ENCODE results near the gene SANBR. TPM values are rescaled to one million over a fixed set of nuclear protein-coding genes. Genes with fewer than 3 reads are reported as not detected.

Gene SANBR
- total and polyA plus RNA-seq, 2 of the 13 experiments (the other 11 are each of a cell fraction or from before 2014, with no cell fraction given), result 9.8 to 20.9 TPM

GRCh38 chr2:61017003-61017555, 48.6 kb upstream of the SANBR start (continued):
- TF ChIP-seq, protein P1, sequence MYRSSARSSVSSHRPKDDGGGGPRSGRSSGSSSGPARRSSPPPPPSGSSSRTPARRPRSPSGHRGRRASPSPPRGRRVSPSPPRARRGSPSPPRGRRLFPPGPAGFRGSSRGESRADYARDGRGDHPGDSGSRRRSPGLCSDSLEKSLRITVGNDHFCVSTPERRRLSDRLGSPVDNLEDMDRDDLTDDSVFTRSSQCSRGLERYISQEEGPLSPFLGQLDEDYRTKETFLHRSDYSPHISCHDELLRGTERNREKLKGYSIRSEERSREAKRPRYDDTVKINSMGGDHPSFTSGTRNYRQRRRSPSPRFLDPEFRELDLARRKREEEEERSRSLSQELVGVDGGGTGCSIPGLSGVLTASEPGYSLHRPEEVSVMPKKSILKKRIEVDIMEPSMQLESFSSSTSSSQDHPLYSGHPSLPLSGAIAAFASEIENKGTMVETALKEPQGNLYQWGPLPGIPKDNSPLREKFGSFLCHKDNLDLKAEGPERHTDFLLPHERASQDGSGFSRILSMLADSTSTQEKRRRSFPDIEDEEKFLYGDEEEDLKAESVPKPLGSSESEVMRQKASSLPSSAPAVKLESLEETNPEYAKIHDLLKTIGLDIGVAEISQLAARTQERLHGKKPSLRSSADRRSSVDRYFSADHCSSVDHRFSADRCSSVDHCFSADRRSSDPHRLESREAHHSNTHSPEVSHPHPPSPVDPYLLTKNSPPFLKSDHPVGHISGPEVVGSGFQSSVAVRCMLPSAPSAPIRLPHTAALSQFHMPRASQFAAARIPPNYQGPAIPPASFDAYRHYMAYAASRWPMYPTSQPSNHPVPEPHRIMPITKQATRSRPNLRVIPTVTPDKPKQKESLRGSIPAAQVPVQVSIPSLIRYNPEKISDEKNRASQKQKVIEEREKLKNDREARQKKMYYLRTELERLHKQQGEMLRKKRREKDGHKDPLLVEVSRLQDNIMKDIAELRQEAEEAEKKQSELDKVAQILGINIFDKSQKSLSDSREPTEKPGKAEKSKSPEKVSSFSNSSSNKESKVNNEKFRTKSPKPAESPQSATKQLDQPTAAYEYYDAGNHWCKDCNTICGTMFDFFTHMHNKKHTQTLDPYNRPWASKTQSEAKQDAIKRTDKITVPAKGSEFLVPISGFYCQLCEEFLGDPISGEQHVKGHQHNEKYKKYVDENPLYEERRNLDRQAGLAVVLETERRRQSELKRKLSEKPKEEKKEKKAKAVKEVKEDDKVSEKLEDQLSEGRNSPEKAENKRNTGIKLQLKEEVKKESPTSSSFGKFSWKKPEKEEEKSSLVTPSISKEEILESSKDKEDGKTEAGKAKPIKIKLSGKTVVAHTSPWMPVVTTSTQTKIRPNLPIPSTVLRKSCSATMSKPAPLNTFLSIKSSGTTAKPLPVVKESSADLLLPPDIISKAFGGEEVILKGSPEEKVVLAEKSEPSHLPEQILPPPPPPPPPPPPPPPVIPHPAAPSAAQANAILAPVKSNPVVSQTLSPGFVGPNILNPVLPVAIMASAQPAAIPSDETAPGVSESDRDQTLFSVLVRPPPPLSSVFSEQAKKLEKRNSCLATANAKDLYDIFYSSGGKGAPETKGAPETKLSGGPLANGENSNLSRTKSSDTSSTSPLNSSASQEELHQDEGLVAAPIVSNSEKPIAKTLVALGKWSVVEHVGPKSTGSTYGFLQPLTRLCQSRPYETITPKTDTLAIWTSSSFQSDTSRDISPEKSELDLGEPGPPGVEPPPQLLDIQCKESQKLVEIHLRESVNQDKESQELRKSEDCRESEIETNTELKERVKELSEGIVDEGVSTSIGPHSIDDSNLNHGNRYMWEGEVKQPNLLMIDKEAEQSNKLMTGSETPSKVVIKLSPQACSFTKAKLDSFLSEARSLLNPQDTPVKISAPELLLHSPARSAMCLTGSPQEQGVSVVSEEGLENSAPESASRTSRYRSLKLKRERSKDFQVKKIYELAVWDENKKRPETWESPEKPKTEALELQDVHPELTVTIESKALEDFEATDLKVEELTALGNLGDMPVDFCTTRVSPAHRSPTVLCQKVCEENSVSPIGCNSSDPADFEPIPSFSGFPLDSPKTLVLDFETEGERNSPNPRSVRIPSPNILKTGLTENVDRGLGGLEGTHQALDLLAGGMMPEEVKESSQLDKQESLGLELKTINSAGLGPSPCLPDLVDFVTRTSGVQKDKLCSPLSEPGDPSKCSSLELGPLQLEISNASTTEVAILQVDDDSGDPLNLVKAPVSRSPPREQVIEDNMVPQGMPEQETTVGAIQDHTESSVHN (CRISPR knock-in tag; IDR thresholded peaks at IDR 0.05), result peak; percentile 95
- TF ChIP-seq ZBTB20 (CRISPR knock-in tag; IDR thresholded peaks at IDR 0.05; ENCODE audit: borderline replicate concordance, low read depth) (no peak), ZNF12 (CRISPR knock-in tag; IDR thresholded peaks at IDR 0.05) (peak; percentile 74), HNRNPUL1 (IDR thresholded peaks at IDR 0.05; ENCODE audit: low read depth, low read length) (no peak), CSRNP2 (CRISPR knock-in tag; conservative IDR thresholded peaks at IDR 0.05; ENCODE audit: low read depth) (no peak), ERF (CRISPR knock-in tag; IDR thresholded peaks at IDR 0.05) (0 out of 2 replicates have a peak, but pooled peaks have one; percentile 41), MBNL3 (CRISPR knock-in tag; conservative IDR thresholded peaks at IDR 0.05) (no peak), ZNF431 (CRISPR knock-in tag; IDR thresholded peaks at IDR 0.05; ENCODE audit: borderline replicate concordance, low read depth) (no peak), TFDP1 (CRISPR knock-in tag; IDR thresholded peaks at IDR 0.05; ENCODE audit: borderline replicate concordance) (no peak), ZNF333 (CRISPR knock-in tag; IDR thresholded peaks at IDR 0.05; ENCODE audit: borderline replicate concordance) (0 out of 2 replicates have a peak, but pooled peaks have one; percentile 31), ZSCAN12 (CRISPR knock-in tag; IDR thresholded peaks at IDR 0.05) (no peak; the same call in 1 of the 2 replicates), ZNF530 (CRISPR knock-in tag; IDR thresholded peaks at IDR 0.05; ENCODE audit: low read depth) (0 out of 2 replicates have a peak, but pooled peaks have one; percentile 29), GPN1 (CRISPR knock-in tag; IDR thresholded peaks at IDR 0.05; ENCODE audit: borderline replicate concordance) (no peak), ZNF629 (CRISPR knock-in tag; conservative IDR thresholded peaks at IDR 0.05) (peak; percentile 46; the same call in 1 of the 2 replicates), IKZF1 (IDR thresholded peaks at IDR 0.05) (no peak), ZNF615 (CRISPR knock-in tag; IDR thresholded peaks at IDR 0.05; ENCODE audit: borderline replicate concordance) (peak; percentile 82), HIVEP1 (CRISPR knock-in tag; IDR thresholded peaks at IDR 0.05) (no peak)
- TF ChIP-seq, protein P2, sequence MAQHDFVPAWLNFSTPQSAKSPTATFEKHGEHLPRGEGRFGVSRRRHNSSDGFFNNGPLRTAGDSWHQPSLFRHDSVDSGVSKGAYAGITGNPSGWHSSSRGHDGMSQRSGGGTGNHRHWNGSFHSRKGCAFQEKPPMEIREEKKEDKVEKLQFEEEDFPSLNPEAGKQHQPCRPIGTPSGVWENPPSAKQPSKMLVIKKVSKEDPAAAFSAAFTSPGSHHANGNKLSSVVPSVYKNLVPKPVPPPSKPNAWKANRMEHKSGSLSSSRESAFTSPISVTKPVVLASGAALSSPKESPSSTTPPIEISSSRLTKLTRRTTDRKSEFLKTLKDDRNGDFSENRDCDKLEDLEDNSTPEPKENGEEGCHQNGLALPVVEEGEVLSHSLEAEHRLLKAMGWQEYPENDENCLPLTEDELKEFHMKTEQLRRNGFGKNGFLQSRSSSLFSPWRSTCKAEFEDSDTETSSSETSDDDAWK (CRISPR knock-in tag; IDR thresholded peaks at IDR 0.05), result no peak
